ACC112 (cell line): Measurements from ENCODE around the gene ZNF618.
A peak's percentile ranks its signal among the peaks of the same experiment; 100 is the strongest.

ENCODE experiments used
- H2AFZ ChIP-seq: fragments of 200-600 bp; sonication (generic); one replicate; pipeline ENCODE4 v1.6.0; 2017; ENCODE audit warnings: antibody characterized with exemption, low read length; ENCODE audit not compliant: unreplicated experiment
- H3K27ac ChIP-seq: fragments of 200-600 bp; sonication (generic); 2 replicates; pipeline ENCODE4 v1.5.1; 2014; ENCODE audit warnings: low read depth, mild to moderate bottlenecking, antibody characterized with exemption, low read length, moderate library complexity
- H3K27me3 ChIP-seq: fragments of 200-600 bp; sonication (generic); 2 replicates; pipeline ENCODE4 v1.6.1; 2014; ENCODE audit warnings: mild to moderate bottlenecking, antibody characterized with exemption, low read length, moderate library complexity, mixed read lengths; ENCODE audit not compliant: insufficient read depth
- H3K36me3 ChIP-seq: fragments of 200-600 bp; sonication (generic); 2 replicates; pipeline ENCODE4 v1.6.1; 2016; ENCODE audit warnings: mild to moderate bottlenecking, antibody characterized with exemption, low read length, moderate library complexity, mixed read lengths; ENCODE audit not compliant: insufficient read depth
- H3K4me1 ChIP-seq: fragments of 200-600 bp; sonication (generic); one replicate; pipeline ENCODE4 v1.6.1; 2016; ENCODE audit warnings: low read length, mixed read lengths; ENCODE audit not compliant: insufficient read depth, unreplicated experiment, control insufficient read depth
- H3K4me3 ChIP-seq: fragments of 200-600 bp; sonication (generic); 2 replicates; pipeline ENCODE4 v1.5.1; 2014; ENCODE audit warnings: mild to moderate bottlenecking, low read depth, low read length
- H3K79me2 ChIP-seq: fragments of 200-600 bp; sonication (generic); one replicate; pipeline ENCODE4 v1.6.0; 2016; ENCODE audit warnings: low read length; ENCODE audit not compliant: control insufficient read depth, unreplicated experiment, insufficient read depth

ZNF618 gene

DNA sequence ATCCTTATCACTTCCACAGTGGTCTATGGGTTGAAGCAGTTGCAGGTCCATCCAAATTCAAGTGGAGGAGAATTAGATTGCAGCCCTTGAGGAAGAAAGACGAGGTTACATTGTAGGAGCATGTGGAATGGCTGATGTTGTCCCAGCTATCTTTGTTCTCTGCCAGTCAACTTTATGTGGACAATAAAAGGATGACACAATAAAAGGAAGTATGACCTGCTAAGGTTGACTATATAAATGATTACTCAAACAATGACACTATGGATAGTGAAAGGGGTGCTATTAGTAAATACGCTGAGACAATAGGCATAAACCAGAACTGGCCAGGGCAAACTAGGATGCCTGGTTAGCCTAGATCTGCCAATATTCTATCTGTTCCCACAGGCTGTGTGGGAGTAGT, 12.8 kb upstream of the ZNF618 start:
- no peak overlapping the region for H3K27ac ChIP-seq
- H3K36me3 ChIP-seq = no peaks in the 10 kb centered on the region
- H3K79me2 ChIP-seq = no peaks in the 10 kb centered on the region

DNA sequence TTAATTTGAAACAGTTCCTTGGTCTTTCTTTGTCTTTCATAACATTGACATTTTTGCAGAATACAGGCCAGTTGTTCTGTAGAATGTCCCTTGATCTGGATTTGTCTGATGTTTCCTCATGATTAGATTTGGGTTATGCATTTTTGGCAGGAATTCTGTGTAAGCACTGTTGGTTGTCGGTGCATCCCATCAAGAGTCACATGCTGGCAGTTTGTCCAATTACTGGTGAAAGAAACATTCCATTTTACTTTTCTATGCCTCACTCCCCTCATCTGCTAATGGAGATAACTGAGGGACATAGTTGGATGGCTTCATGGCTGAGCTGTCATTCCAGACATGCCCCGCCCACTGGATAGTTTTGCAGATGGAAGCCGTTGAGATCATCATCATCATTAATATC, 7.6 kb upstream of the ZNF618 start:
- Histone ChIP-seq H3K4me3 (no peak overlapping the region), H3K4me1 (no peaks in the 10 kb centered on the region), H3K79me2 (no peaks in the 10 kb centered on the region), H3K36me3 (no peaks in the 10 kb centered on the region), H3K27me3 (peaks cover 14% of the 10 kb centered on the region), H2AFZ (no peak overlapping the region), H3K27ac (no peak overlapping the region)

More for the DNA sequence above, 12.8 kb upstream of the ZNF618 start:
- Histone ChIP-seq H3K4me3 (no peak overlapping the region), H3K27me3 (peaks cover 26% of the 10 kb centered on the region), H2AFZ (no peak overlapping the region), H3K4me1 (no peaks in the 10 kb centered on the region)

DNA sequence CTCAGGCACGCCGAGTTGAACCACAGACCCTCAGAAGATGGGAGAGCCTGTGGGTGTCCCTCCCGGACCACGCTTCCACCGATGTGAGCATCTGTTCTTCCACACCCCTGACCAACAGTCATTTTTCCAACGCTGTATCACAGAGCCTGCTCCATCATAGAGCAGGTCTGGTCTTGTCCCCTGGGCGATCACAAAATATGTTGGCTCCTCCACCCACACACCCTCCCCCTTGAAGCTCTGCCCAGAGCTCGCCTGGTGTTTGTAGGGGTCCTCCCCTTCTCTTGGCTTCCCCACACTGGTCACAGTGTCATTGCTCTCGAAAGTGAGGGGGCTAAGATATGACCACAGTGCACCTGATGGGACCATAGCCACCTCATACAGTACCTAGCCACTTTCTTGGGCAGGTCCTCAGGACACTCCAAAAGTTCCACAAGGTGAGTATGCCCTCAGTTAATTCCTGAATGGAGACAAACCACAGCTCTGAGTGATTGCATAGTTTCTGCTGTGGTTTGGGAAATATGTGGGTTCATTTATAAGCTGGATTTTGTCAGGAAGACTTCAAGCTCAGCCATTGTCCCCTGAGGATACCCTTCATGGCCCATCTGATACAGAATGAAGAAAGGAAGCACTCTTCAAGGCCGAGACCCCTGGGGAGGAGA, 3.5 kb upstream of the ZNF618 start:
- Histone ChIP-seq H2AFZ (no peak overlapping the region), H3K79me2 (peaks cover 7% of the 10 kb centered on the region), H3K4me1 (no peaks in the 10 kb centered on the region), H3K27me3 (peaks cover 14% of the 10 kb centered on the region), H3K4me3 (no peak overlapping the region), H3K36me3 (no peaks in the 10 kb centered on the region), H3K27ac (no peak overlapping the region)

DNA sequence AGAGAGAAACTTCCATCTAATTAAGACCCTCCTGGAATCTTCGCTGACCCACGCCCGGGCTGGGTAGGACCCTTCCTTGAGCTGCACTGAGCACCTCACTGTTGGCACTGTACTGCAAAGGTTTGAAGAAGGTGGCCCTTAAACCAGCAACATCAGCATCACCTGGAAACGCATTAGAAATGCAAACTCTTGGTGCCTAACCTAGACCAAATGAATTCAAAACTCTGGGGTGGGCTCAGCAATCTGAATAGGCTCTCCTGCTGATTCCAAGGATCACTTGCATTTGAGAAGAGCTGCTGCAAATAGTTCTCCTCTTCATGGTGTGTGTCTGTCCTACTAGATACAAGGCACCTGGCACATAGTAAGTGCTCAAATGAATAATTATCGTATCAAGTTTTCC, 2.7 kb upstream of the ZNF618 start:
- H3K79me2 ChIP-seq = peaks cover 14% of the 10 kb centered on the region
- H3K27ac ChIP-seq = no peak overlapping the region
- H2AFZ ChIP-seq = no peak overlapping the region
- peaks cover 3% of the 10 kb centered on the region for H3K4me1 ChIP-seq
- peaks cover 14% of the 10 kb centered on the region for H3K27me3 ChIP-seq
- H3K36me3 ChIP-seq = no peaks in the 10 kb centered on the region
- no peak overlapping the region for H3K4me3 ChIP-seq

DNA sequence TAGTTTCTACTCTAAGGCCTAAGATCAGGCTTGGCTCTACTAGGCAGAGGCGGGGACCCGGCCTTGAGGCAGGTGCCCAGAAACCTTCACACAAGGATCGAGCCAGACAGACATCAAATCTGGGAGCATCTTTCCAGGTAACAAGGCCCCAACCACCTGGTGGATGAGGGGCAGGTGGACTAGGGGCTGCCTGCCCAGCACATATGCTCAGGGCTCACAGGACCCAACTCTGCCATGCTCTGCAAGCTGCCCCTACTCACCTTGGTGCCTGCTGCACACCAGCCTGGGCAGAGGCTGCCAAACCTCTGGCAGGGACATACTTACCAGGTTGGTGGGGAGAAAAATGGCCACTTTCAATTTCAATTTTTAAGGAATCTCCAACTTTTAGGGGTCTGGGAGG, 2.2 kb upstream of the ZNF618 start:
- Histone ChIP-seq H3K36me3 (no peaks in the 10 kb centered on the region), H3K27me3 (peaks cover 14% of the 10 kb centered on the region), H3K4me3 (no peak overlapping the region), H2AFZ (no peak overlapping the region), H3K4me1 (peaks cover 3% of the 10 kb centered on the region), H3K27ac (no peak overlapping the region), H3K79me2 (peaks cover 18% of the 10 kb centered on the region)

DNA sequence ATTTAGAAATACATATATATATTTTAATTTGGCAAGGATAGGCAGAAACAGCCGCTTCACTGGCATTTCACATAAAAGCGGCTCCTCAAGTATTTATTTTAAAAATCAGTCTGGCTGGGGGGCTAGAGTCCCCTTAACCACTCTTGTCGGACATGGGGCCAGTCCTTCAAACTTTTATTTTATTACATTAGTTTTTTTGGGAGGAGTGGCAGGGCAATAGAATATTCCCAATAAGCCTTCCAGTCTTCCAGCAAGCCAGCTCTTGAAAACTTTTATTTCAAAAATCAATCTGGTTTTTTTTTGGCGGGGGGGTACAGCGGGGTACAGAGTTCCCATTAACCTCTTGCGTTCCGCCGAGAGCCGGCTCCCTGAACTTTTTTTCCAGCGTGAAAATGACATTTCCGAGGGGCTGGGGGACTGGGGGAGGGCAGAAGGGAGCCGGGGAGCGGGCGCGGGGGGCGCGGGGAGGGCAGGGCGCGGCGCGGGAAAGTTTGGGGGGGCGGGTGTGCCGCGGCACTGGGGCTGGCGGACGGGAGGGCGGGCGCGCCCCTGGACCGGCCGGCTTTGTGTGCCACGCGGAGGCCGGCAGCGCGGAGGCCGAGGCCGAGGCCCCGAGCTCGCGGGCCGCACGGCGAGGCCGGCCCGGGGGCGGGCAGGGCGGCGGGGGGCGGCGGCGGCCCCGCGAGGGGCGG, 504 bp upstream of the ZNF618 start:
- peaks cover 14% of the 10 kb centered on the region for H3K4me1 ChIP-seq
- peak overlapping the region; percentile 63 for H3K4me3 ChIP-seq
- H3K36me3 ChIP-seq = no peaks in the 10 kb centered on the region
- H3K27ac ChIP-seq = no peak overlapping the region
- peak overlapping the region; percentile 39 for H2AFZ ChIP-seq
- H3K79me2 ChIP-seq = peaks cover 31% of the 10 kb centered on the region
- H3K27me3 ChIP-seq = peaks cover 6% of the 10 kb centered on the region

DNA sequence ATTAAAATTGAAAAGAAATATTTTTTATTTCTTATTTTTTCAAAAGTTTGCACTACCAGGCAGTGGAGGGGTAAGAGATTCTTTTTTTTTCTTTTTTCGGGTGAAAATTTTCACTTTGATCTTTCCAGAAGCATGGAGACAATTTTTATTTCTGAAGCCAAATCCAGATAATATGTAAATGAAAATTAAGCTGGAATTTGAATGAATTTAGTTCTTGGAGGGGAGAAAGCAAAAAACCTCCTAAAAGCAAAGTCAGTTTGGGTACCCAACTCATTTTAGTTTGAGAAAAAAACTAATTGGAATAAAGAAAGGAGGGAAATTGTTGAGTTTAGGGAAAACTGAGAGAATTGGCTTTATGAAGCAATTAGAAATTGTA, 872 bp downstream of the ZNF618 start:
- Histone ChIP-seq H3K36me3 (no peaks in the 10 kb centered on the region), H3K4me1 (peaks cover 14% of the 10 kb centered on the region), H3K27me3 (no peaks in the 10 kb centered on the region), H2AFZ (peak overlapping the region; percentile 65), H3K79me2 (peaks cover 45% of the 10 kb centered on the region), H3K4me3 (peak overlapping the region; percentile 85), H3K27ac (peak overlapping the region; percentile 21; the same call in 1 of the 2 replicates)

DNA sequence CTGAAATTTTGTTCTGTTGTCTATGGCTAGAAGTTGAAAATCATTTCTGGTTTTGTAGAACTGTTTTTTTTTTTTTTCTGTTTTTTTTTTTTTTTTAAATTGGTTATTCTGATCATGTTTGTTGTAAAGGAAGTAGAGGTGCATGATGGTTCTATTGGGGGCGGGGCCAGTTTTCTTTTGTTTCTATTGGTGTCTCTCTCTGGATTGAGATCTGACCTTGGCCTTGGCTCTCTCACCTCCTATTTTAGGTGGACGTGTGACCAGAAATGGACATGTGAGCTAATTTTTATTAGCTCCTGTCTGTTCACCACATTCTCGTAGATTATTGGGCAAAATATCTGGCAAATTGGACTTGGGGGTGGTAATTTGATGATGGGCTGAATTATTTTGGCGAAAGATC, 3.2 kb downstream of the ZNF618 start:
- Histone ChIP-seq H3K27me3 (no peaks in the 10 kb centered on the region), H3K36me3 (no peaks in the 10 kb centered on the region), H2AFZ (no peak overlapping the region), H3K4me1 (peaks cover 14% of the 10 kb centered on the region), H3K27ac (no peak overlapping the region), H3K79me2 (peaks cover 60% of the 10 kb centered on the region), H3K4me3 (no peak overlapping the region)

DNA sequence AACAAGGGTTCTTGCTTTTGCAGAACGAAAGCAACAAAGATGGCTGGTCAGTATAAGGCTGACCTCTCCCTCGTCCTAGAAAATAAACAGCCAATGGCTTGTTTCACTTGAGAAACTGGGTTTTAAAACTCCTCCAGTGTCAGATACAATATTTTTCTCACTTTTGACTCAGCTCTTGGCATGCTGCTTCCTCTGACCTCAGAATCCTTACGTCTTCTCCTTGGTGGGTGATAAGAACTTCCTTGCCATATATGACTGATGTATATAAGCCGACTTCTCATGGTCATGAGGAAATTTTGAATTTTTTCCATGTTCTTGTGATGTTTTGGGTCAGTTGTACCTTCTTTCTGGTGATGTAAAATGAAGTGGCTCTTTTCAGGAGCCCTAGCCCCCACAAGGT, 3.8 kb downstream of the ZNF618 start:
- peaks cover 64% of the 10 kb centered on the region for H3K79me2 ChIP-seq

DNA sequence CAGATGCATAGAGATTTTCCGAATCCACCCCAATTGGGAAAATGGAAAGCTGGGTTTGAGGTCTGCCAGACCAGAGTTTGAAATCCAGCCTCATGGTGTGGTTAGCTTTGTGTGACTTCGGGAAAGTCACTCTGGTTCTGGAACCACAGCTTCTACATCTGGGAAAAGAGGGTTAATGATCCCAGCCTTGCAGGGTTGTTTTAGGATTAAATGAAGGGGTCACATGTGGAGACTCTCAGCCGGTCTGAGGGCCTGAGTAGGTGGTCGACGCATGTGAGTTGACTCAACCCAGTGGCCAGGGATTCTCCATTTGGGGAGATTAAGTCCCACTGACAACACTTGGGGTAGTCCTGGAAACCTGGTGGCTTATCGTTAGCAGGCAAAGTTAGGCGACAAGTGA, 6.1 kb downstream of the ZNF618 start:
- no peaks in the 10 kb centered on the region for H3K36me3 ChIP-seq
- H3K27me3 ChIP-seq = no peaks in the 10 kb centered on the region
- no peak overlapping the region for H3K4me3 ChIP-seq
- peaks cover 80% of the 10 kb centered on the region for H3K79me2 ChIP-seq
- H2AFZ ChIP-seq = no peak overlapping the region
- no peak overlapping the region for H3K27ac ChIP-seq
- H3K4me1 ChIP-seq = peaks cover 28% of the 10 kb centered on the region

More for the DNA sequence above, 3.8 kb downstream of the ZNF618 start:
- Histone ChIP-seq H3K4me3 (peak overlapping the region; percentile 36; the same call in 1 of the 2 replicates), H3K27me3 (no peaks in the 10 kb centered on the region), H2AFZ (peak overlapping the region; percentile 36), H3K36me3 (no peaks in the 10 kb centered on the region), H3K27ac (0 out of 2 replicates have a peak overlapping the region, but pooled peaks have one; percentile 3), H3K4me1 (peaks cover 14% of the 10 kb centered on the region)

DNA sequence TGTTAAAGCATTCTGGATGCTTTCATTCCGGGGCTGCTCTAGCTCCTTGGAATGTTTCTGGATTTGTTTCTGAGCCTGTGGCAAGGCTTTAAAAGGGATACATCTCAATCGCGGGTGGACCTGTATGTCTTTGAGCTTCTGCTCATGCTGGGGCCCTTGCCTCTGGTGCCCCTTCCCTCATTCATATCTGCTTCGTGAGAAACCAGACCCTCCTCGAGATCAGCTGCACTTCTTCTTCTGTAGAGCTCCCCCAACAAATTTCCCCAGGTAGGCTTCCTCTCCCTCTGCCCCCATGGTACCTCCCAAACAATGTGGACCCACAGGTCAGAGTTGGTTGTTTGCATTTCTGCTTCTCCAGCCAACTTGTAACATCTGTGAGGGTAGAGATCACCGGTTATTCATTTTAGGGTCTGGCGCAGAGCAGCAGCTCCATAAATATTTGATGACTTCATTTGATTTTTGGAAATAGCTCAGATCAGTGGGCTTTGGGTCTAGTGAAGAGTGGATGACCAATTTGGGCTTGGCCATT, 6.6 kb downstream of the ZNF618 start:
- Histone ChIP-seq H3K27me3 (no peaks in the 10 kb centered on the region), H3K27ac (no peak overlapping the region), H2AFZ (no peak overlapping the region), H3K79me2 (peaks cover 79% of the 10 kb centered on the region), H3K36me3 (no peaks in the 10 kb centered on the region), H3K4me3 (no peak overlapping the region), H3K4me1 (peaks cover 31% of the 10 kb centered on the region)
